Vagina (tissue), 2 donors: ENCODE results near the gene HSBP1.

Experiments used
- CTCF ChIP-seq, 3 experiments: fragments of 450-650 bp in 2 of 3; fragments of 200-600 bp in 1 of 3; sonication (generic) in 1 of 3; IDR thresholded peaks; one replicate each; pipeline ENCODE4 v1.5.1; 2017 to 2019; ENCODE audit warnings: antibody characterized with exemption in 3 of 3, mild to moderate bottlenecking in 2 of 3, moderate library complexity in 2 of 3
- POLR2A ChIP-seq, 2 donors: fragments of 450-650 bp; IDR thresholded peaks; one replicate each; pipeline ENCODE4 v1.6.1; 2017; ENCODE audit warnings: antibody characterized with exemption in 2 of 2, mild to moderate bottlenecking in 2 of 2, moderate library complexity in 2 of 2
- POLR2AphosphoS5 ChIP-seq, 2 donors: sonication (generic); formaldehyde crosslinking; IDR thresholded peaks; one replicate each; pipeline ENCODE4 v1.9.0; 2017; ENCODE audit warnings: antibody characterized with exemption in 2 of 2, mild to moderate bottlenecking in 2 of 2, low read depth in 1 of 2; ENCODE audit not compliant: insufficient read depth in 1 of 2

DNA sequence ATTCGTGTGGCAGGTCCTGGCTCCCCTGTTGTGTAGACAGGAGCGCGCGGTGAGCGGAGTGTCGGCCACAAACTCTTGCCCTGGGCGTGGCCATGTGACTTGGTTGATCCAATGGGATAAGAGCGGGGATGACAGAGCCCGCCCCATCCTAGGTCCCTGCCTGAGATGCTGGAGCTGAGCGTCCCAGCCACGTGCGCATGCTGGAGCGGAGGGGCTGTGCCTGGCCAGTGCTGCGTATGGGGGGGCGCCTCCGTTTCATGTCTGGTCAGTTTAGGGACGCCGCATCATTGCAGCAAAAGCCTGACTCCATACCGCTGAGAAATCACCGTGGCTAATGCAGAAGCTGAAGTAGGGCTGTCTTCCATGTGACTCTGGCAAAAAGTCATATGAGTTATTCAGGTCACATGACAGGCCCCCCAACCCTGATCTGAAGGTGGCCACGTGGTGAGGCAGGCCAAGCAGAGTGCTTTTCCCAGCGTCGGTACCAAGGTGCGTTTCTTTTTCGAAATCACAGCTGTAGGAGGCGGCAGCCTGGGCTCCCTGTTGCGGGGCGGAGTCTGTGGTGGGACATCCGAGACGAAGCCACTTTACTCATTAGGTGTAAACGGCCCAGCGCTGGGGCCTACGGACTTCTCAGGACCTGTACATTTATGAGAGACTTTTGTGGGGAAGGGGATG lies 22.5 kb downstream of the HSBP1 start:
- no peak for TF ChIP-seq CTCF (IDR thresholded peaks at IDR 0.05)
- no peak for TF ChIP-seq POLR2AphosphoS5 (IDR thresholded peaks at IDR 0.05; ENCODE audit: insufficient read depth in 1 of 2, low read depth in 1 of 2)
- TF ChIP-seq POLR2A (IDR thresholded peaks at IDR 0.05) = no peak
